HL-60 (cell line): ENCODE results near the gene VAMP3.

Experiments
- GABPA ChIP-seq: IDR thresholded peaks from 2 replicates; pipeline ENCODE4 v1.6.1; 2012; ENCODE audit warnings: low read depth
- POLR2AphosphoS5 ChIP-seq: IDR thresholded peaks from 2 replicates; pipeline ENCODE4 v1.6.1; 2012; ENCODE audit warnings: low read depth
- REST ChIP-seq: IDR thresholded peaks from 2 replicates; pipeline ENCODE4 v1.6.1; 2012; ENCODE audit warnings: low read depth; ENCODE audit not compliant: insufficient replicate concordance
- SPI1 ChIP-seq: IDR thresholded peaks from 2 replicates; pipeline ENCODE4 v1.6.1; 2012; ENCODE audit warnings: low read depth, mild to moderate bottlenecking, borderline replicate concordance
- TF ChIP-seq, protein P1 (sequence below): IDR thresholded peaks from one replicate; pipeline ENCODE4 v1.5.1; 2011; ENCODE audit warnings: low read length, control low read depth, inconsistent platforms; ENCODE audit not compliant: insufficient read depth

GRCh38 chr1:7777591-7777990, 6.5 kb downstream of the VAMP3 start:
- TF ChIP-seq, protein P1, sequence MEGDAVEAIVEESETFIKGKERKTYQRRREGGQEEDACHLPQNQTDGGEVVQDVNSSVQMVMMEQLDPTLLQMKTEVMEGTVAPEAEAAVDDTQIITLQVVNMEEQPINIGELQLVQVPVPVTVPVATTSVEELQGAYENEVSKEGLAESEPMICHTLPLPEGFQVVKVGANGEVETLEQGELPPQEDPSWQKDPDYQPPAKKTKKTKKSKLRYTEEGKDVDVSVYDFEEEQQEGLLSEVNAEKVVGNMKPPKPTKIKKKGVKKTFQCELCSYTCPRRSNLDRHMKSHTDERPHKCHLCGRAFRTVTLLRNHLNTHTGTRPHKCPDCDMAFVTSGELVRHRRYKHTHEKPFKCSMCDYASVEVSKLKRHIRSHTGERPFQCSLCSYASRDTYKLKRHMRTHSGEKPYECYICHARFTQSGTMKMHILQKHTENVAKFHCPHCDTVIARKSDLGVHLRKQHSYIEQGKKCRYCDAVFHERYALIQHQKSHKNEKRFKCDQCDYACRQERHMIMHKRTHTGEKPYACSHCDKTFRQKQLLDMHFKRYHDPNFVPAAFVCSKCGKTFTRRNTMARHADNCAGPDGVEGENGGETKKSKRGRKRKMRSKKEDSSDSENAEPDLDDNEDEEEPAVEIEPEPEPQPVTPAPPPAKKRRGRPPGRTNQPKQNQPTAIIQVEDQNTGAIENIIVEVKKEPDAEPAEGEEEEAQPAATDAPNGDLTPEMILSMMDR = no peak
- TF ChIP-seq REST (no peak), POLR2AphosphoS5 (no peak), GABPA (no peak), SPI1 (no peak)
